ENCODE data around the gene TTC28. TPM values are rescaled to one million over a fixed set of nuclear protein-coding genes. Genes with fewer than 3 reads are reported as not detected.

TTC28 gene
- total RNA-seq, 4 donors from 2014 or later: 43.8 to 130 (median 92.0) TPM

GRCh38 chr22:28246397-28246796 is 433.2 kb downstream of the TTC28 start:
- Histone ChIP-seq H3K4me1 (peaks cover 0 to 8% of the 10 kb centered on the region in 2 donors), H3K36me3 (no peaks in the 10 kb centered on the region), H3K9me3 (no peaks in the 10 kb centered on the region), H3K27ac (no peak overlapping the region), H3K4me3 (no peak overlapping the region), H3K27me3 (no peaks in the 10 kb centered on the region)
- no peak for TF ChIP-seq POLR2A (IDR thresholded peaks at IDR 0.05)
- TF ChIP-seq, protein P1, sequence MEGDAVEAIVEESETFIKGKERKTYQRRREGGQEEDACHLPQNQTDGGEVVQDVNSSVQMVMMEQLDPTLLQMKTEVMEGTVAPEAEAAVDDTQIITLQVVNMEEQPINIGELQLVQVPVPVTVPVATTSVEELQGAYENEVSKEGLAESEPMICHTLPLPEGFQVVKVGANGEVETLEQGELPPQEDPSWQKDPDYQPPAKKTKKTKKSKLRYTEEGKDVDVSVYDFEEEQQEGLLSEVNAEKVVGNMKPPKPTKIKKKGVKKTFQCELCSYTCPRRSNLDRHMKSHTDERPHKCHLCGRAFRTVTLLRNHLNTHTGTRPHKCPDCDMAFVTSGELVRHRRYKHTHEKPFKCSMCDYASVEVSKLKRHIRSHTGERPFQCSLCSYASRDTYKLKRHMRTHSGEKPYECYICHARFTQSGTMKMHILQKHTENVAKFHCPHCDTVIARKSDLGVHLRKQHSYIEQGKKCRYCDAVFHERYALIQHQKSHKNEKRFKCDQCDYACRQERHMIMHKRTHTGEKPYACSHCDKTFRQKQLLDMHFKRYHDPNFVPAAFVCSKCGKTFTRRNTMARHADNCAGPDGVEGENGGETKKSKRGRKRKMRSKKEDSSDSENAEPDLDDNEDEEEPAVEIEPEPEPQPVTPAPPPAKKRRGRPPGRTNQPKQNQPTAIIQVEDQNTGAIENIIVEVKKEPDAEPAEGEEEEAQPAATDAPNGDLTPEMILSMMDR (IDR thresholded peaks at IDR 0.05): no peak
- intact Hi-C loops (cut with DNase I; ENCODE audit: low total_unique reads): no loop called here
- no peak for DNase-seq

DNA sequence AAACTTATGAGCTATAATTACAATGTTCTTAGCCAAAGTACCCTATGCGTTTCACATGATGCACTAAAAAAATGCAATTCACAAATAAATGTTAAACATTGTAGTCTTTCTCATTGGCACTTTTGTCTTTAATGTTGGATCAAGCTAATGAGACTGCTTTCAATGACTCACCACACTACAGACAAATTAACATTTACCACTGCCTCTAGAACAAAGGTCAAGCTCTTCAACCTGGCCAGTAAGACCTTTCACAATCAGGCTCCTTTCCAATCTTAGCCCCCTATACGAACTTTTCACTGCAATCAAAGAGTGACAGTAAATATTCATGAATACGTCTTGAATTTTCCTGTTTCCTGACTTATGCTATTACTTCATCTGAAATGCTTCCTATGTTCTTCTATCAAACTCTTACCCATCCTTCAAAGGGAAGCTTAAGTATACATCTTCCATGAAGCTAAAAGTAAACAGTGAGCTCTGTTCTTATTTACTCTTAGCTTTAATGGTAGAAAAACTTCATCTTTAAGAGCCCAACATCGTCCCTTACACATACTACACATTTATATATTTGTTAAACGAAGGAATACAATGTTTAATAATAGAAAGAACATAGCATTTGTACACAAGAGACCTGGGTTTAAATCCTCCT is 433.9 kb downstream of the TTC28 start:
- Histone ChIP-seq H3K36me3 (no peaks in the 10 kb centered on the region), H3K27ac (no peak overlapping the region), H3K27me3 (no peaks in the 10 kb centered on the region), H3K4me1 (peaks cover 0 to 8% of the 10 kb centered on the region in 2 donors), H3K4me3 (no peak overlapping the region), H3K9me3 (no peaks in the 10 kb centered on the region)
- no peak for TF ChIP-seq POLR2A (IDR thresholded peaks at IDR 0.05)
- TF ChIP-seq, protein P1 (IDR thresholded peaks at IDR 0.05): no peak
- DNase-seq: no peak
- intact Hi-C loops (cut with DNase I; ENCODE audit: low total_unique reads): no loop called here

- Histone ChIP-seq H3K4me1 (peaks cover 0 to 8% of the 10 kb centered on the region in 2 donors), H3K27me3 (no peaks in the 10 kb centered on the region), H3K9me3 (no peaks in the 10 kb centered on the region), H3K4me3 (no peak overlapping the region), H3K36me3 (no peaks in the 10 kb centered on the region), H3K27ac (peak overlapping the region in 1 of 2 donors; percentile 19)
- no peak for TF ChIP-seq POLR2A (IDR thresholded peaks at IDR 0.05)
- TF ChIP-seq, protein P1 (IDR thresholded peaks at IDR 0.05): no peak
- no peak for DNase-seq
- intact Hi-C loops (cut with DNase I; ENCODE audit: low total_unique reads): no loop called here
Measured at GRCh38 chr22:28244757-28245156, 434.9 kb downstream of the TTC28 start.

DNA sequence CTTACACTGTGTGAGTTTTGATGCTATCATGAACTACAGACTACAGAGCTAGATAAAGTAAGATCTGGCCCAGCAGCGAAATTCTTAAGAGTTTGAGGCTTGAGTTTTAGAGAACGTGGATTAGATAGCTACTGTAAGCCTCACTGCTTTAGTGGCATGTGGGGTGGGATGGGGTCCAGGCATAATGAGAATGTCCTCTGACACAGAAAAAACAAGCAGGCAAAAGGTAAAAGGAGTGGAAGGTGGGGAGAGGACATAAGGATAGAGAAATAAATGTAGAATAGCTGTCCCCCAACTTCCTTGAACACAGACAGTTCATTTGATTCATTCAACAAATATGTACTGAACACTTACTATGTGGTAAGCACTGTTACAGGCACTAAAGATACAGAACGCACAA is 436.1 kb downstream of the TTC28 start:
- no peak for DNase-seq
- TF ChIP-seq, protein P1 (IDR thresholded peaks at IDR 0.05): no peak
- no peak for TF ChIP-seq POLR2A (IDR thresholded peaks at IDR 0.05)
- H3K9me3 ChIP-seq: no peaks in the 10 kb centered on the region
- no peaks in the 10 kb centered on the region for H3K36me3 ChIP-seq
- intact Hi-C loops (cut with DNase I; ENCODE audit: low total_unique reads): no loop called here
- H3K27me3 ChIP-seq: no peaks in the 10 kb centered on the region
- H3K27ac ChIP-seq: no peak overlapping the region
- peaks cover 0 to 8% of the 10 kb centered on the region in 2 donors for H3K4me1 ChIP-seq
- no peak overlapping the region for H3K4me3 ChIP-seq

- no peak for DNase-seq
- Histone ChIP-seq H3K36me3 (no peaks in the 10 kb centered on the region), H3K4me3 (no peak overlapping the region), H3K27ac (no peak overlapping the region), H3K9me3 (no peaks in the 10 kb centered on the region), H3K27me3 (no peaks in the 10 kb centered on the region), H3K4me1 (peaks cover 0 to 8% of the 10 kb centered on the region in 2 donors)
- intact Hi-C loops (cut with DNase I; ENCODE audit: low total_unique reads): no loop called here
- TF ChIP-seq, protein P1 (IDR thresholded peaks at IDR 0.05): no peak
- no peak for TF ChIP-seq POLR2A (IDR thresholded peaks at IDR 0.05)
Measured at GRCh38 chr22:28241656-28242290, 437.9 kb downstream of the TTC28 start.

Measured in uterus (tissue), 4 donors.